Measurements from ENCODE around the gene NANOS2. TPM values are rescaled to one million over a fixed set of nuclear protein-coding genes. Genes with fewer than 3 reads are reported as not detected.

NANOS2 gene
- polyA plus RNA-seq, 1 experiment, result not detected

DNA sequence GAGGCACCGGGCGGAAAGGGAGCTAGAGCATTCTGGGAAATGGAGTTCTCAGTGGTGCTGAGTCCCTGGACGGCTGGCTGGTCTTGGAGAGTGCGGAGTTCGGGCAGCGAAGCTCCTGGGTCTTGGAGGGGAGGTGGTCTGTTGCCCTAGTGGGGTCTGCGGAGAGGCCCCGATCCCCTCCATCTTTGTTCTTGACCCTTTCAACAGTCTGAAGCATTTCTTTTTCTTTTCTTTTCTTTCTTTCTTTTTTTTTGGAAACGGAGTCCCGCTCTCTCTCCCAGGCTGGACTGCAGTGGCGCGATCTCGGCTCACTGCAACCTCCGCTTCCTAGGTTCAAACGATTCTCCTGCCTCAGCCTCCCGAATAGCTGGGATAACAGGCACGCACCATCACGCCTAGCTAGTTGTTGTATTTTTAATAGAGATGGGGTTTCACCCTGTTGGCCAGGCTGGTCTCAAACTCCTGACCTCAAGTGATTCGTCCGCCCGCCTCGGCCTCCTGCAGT, 51.2 kb downstream of the NANOS2 start:
- ChIA-PET CTCF (interaction anchor here (1.0 to 5.2 kb wide), 7 partner anchors 13 to 153 kb away, joined by 3 to 49 read pairs (median 6); partner anchors contain the start of gene IRF2BP1), POLR2A (interaction anchor here (0.9 kb wide), 1 partner anchor 23 kb away, joined by 3 read pairs; the partner anchor contains the start of gene IRF2BP1)
- peaks cover 24% of the 10 kb centered on the region for H3K27me3 ChIP-seq (ENCODE audit: control insufficient read depth, insufficient read depth, low read length)
- TF ChIP-seq, protein P1, sequence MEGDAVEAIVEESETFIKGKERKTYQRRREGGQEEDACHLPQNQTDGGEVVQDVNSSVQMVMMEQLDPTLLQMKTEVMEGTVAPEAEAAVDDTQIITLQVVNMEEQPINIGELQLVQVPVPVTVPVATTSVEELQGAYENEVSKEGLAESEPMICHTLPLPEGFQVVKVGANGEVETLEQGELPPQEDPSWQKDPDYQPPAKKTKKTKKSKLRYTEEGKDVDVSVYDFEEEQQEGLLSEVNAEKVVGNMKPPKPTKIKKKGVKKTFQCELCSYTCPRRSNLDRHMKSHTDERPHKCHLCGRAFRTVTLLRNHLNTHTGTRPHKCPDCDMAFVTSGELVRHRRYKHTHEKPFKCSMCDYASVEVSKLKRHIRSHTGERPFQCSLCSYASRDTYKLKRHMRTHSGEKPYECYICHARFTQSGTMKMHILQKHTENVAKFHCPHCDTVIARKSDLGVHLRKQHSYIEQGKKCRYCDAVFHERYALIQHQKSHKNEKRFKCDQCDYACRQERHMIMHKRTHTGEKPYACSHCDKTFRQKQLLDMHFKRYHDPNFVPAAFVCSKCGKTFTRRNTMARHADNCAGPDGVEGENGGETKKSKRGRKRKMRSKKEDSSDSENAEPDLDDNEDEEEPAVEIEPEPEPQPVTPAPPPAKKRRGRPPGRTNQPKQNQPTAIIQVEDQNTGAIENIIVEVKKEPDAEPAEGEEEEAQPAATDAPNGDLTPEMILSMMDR (IDR thresholded peaks at IDR 0.05; ENCODE audit: insufficient read depth, low read depth, low read length), result no peak
- H3K4me3 ChIP-seq (ENCODE audit: low read depth, low read length), result peak overlapping the region; percentile 31
- H3K36me3 ChIP-seq (ENCODE audit: control insufficient read depth, insufficient read depth, low read length), result no peaks in the 10 kb centered on the region; the same call in 1 of the 2 replicates
- no peak for DNase-seq (ENCODE audit: low read depth)

Other genes starting within 250 kb of the NANOS2 start
- 0.54 and 1.1 TPM in 2 replicates for gene GIPR, start 246.6 kb downstream of the NANOS2 start, polyA plus RNA-seq (2011; rRNA removed)
- 518 and 777 TPM in 2 replicates for gene SNRPD2, start 222.8 kb downstream of the NANOS2 start, polyA plus RNA-seq (2011; rRNA removed)
- 12.6 and 16.8 TPM in 2 replicates for gene QPCTL, start 222.1 kb downstream of the NANOS2 start, polyA plus RNA-seq (2011; rRNA removed)
- gene FBXO46, start 183.9 kb downstream of the NANOS2 start, polyA plus RNA-seq (2011; rRNA removed), result 2.0 and 2.3 TPM in 2 replicates
- not detected in 2 replicates for gene MEIOSIN, start 181.3 kb downstream of the NANOS2 start, polyA plus RNA-seq (2011; rRNA removed)
- gene SIX5, start 145.5 kb downstream of the NANOS2 start, polyA plus RNA-seq (2011; rRNA removed), result 6.6 and 12.5 TPM in 2 replicates
- gene DMPK, start 132.3 kb downstream of the NANOS2 start, polyA plus RNA-seq (2011; rRNA removed), result 86.2 and 131 TPM in 2 replicates
- 20.3 and 28.6 TPM in 2 replicates for gene DMWD, start 121.9 kb downstream of the NANOS2 start, polyA plus RNA-seq (2011; rRNA removed)
- not detected in 2 replicates for gene RSPH6A, start 99.5 kb downstream of the NANOS2 start, polyA plus RNA-seq (2011; rRNA removed)
- 45.8 and 60.2 TPM in 2 replicates for gene SYMPK, start 51.6 kb downstream of the NANOS2 start, polyA plus RNA-seq (2011; rRNA removed)
- gene FOXA3, start 50.5 kb downstream of the NANOS2 start, polyA plus RNA-seq (2011; rRNA removed), result not detected in 2 replicates
- gene IRF2BP1, start 28.6 kb downstream of the NANOS2 start, polyA plus RNA-seq (2011; rRNA removed), result 7.1 and 11.9 TPM in 2 replicates
- gene MYPOP, start 12.2 kb downstream of the NANOS2 start, polyA plus RNA-seq (2011; rRNA removed), result 1.6 and 1.8 TPM in 2 replicates
- gene NOVA2, start 59.1 kb upstream of the NANOS2 start, polyA plus RNA-seq (2011; rRNA removed), result 0.01 TPM in 2 replicates
- 6.7 and 8.4 TPM in 2 replicates for gene CCDC61, start 80.7 kb upstream of the NANOS2 start, polyA plus RNA-seq (2011; rRNA removed)
- gene PGLYRP1, start 108.3 kb upstream of the NANOS2 start, polyA plus RNA-seq (2011; rRNA removed), result not detected in 2 replicates
- not detected in 2 replicates for gene IGFL4, start 126.2 kb upstream of the NANOS2 start, polyA plus RNA-seq (2011; rRNA removed)
- not detected in 2 replicates for gene IGFL3, start 209.9 kb upstream of the NANOS2 start, polyA plus RNA-seq (2011; rRNA removed)
- not detected in 2 replicates for gene IGFL2, start 233.5 kb upstream of the NANOS2 start, polyA plus RNA-seq (2011; rRNA removed)